Pancreas (tissue), 10 donors: Measurements from ENCODE around the gene GRID1. TPM values are rescaled to one million over a fixed set of nuclear protein-coding genes. Genes with fewer than 3 reads are reported as not detected.

Source experiments
- ATAC-seq, 4 donors: fragments of 200-7000 bp; cut with Tn5 transposase; one replicate each; pipeline versions ENCODE4 v1.8.0 to v1.9.1; 2020; ENCODE audit warnings: mild to moderate bottlenecking in 4 of 4, moderate library complexity in 4 of 4
- DNase-seq, 6 donors: peaks; one replicate each; pipeline ENCODE4 v3.0.0-alpha.2; 2020
- FAIRE-seq: peaks from 2 replicates; lab custom pipeline; 2012; peaks lifted over from hg19 to GRCh38; lab: Jason Lieb, UNC
- H3K27ac ChIP-seq, 4 donors: fragments of 200-600 bp; sonication (generic); 1 replicate in 3 of 4; 2 replicates in 1 of 4; pipeline versions ENCODE4 v1.5.0 to v1.8.0; 2020
- H3K27me3 ChIP-seq, 4 donors: fragments of 200-600 bp; one replicate each; pipeline ENCODE4 v1.8.0; 2021
- H3K36me3 ChIP-seq, 3 donors: fragments of 200-600 bp; sonication (generic) in 1 of 3; one replicate each; pipeline versions ENCODE4 v1.5.0 to v1.8.0; 2020 to 2021
- H3K4me1 ChIP-seq, 3 donors: fragments of 200-600 bp; one replicate each; pipeline ENCODE4 v1.8.0; 2021
- H3K4me3 ChIP-seq, 4 donors: fragments of 200-600 bp; sonication (generic) in 2 of 4; one replicate each; pipeline versions ENCODE4 v1.5.0 to v1.8.0; 2020 to 2021
- H3K9me3 ChIP-seq, 4 donors: fragments of 200-600 bp; one replicate each; pipeline ENCODE4 v1.8.0; 2021
- CTCF ChIP-seq, 4 donors: fragments of 200-600 bp; sonication (generic) in 3 of 4; IDR thresholded peaks; one replicate each; pipeline versions ENCODE4 v1.5.0 to v1.8.0; 2021; ENCODE audit warnings: antibody characterized with exemption in 4 of 4
- WGBS, 2 donors: extraction: QIAGEN DNeasy Blood & Tissue Kit; methylation state at CpG; one replicate each; pipeline ENCODE4 v1.1.7; 2013; 5-methylcytosine and 5-hydroxymethylcytosine counted together
- intact Hi-C, 3 donors: fragments of 100-400 bp; cut with DNase I; formaldehyde crosslinking; loops; one replicate each; pipeline versions ENCODE4 v1.11.1 to v1.14.2; 2022
- polyA plus RNA-seq, 2 donors: library from polyadenylated mRNA; stranded (reverse); fragments of 200-250 nt; gene quantifications; one replicate each; pipeline ENCODE4 v1.2.3, GENCODE V29; 2013
- total RNA-seq, 6 donors: library from RNA; stranded (reverse); fragmentation: NEBNext Ultra II Directional in 4 of 6; extraction: Animal tissue kit (Norgen Biotek cat#: 25700) in 4 of 6; gene quantifications; one replicate each; pipeline versions ENCODE4 v1.2.1 to v1.2.4, GENCODE V29; 2021 to 2023
- donor health status: healthy with polysubstance abuse.
- donor health status: DM: no; HTN: no; CAD: no; lungs with moderate emphysema.
- donor health status: DM: no; HTN: no; CAD: no.
- donor health status: control.
- donor health status: control.
- donor health status: Bipolar disorder and iron deficiency.
- donor health status: DM: yes; HTN: yes; CAD: no.
- donor health status: DM: no; HTN: no; CAD: no.
- donor health status: DM: no; HTN: no; CAD: no.
- donor health status: DM: yes; HTN: yes; CAD: no.

GRID1 gene
- total and polyA plus RNA-seq, 8 donors: 0.05 to 1.5 (median 0.91) TPM

GRCh38 chr10:86062198-86062550 is 304.4 kb downstream of the GRID1 start:
- Histone ChIP-seq H3K4me1 (no peaks in the 10 kb centered on the region), H3K27ac (no peak overlapping the region), H3K4me3 (no peak overlapping the region), H3K9me3 (no peaks in the 10 kb centered on the region), H3K27me3 (no peaks in the 10 kb centered on the region), H3K36me3 (no peaks in the 10 kb centered on the region)
- 74 to 80% methylated on average over 8 of the region's 8 CpGs for WGBS, 2 donors
- no peak for DNase-seq
- TF ChIP-seq CTCF (IDR thresholded peaks at IDR 0.05): no peak
- intact Hi-C loops: no loop called here
- no peak for FAIRE-seq
- no peak for ATAC-seq

GRCh38 chr10:86061278-86062197 is 305.1 kb downstream of the GRID1 start:
- 77 to 80% methylated on average over 7 of the region's 7 CpGs for WGBS, 2 donors

GRCh38 chr10:86060386-86061277 is 306.0 kb downstream of the GRID1 start:
- no peak for FAIRE-seq
- WGBS, 2 donors: 78 to 80% methylated on average over 9 of the region's 9 CpGs
- TF ChIP-seq CTCF (IDR thresholded peaks at IDR 0.05): no peak
- H3K9me3 ChIP-seq: no peaks in the 10 kb centered on the region
- H3K27me3 ChIP-seq: no peaks in the 10 kb centered on the region
- no peaks in the 10 kb centered on the region for H3K4me1 ChIP-seq
- ATAC-seq: no peak
- H3K27ac ChIP-seq: no peak overlapping the region
- H3K36me3 ChIP-seq: no peaks in the 10 kb centered on the region
- intact Hi-C loops: no loop called here
- DNase-seq: no peak
- no peak overlapping the region for H3K4me3 ChIP-seq

More at GRCh38 chr10:86061278-86062197, 305.1 kb downstream of the GRID1 start:
- H3K4me3 ChIP-seq: no peak overlapping the region
- no peaks in the 10 kb centered on the region for H3K9me3 ChIP-seq
- H3K27ac ChIP-seq: no peak overlapping the region
- no peak for ATAC-seq
- TF ChIP-seq CTCF (IDR thresholded peaks at IDR 0.05): no peak
- FAIRE-seq: no peak
- no peaks in the 10 kb centered on the region for H3K36me3 ChIP-seq
- no peaks in the 10 kb centered on the region for H3K27me3 ChIP-seq
- intact Hi-C loops: no loop called here
- H3K4me1 ChIP-seq: no peaks in the 10 kb centered on the region
- DNase-seq: no peak

GRCh38 chr10:86059892-86060291 is 306.7 kb downstream of the GRID1 start:
- Histone ChIP-seq H3K36me3 (no peaks in the 10 kb centered on the region), H3K4me3 (no peak overlapping the region), H3K27me3 (no peaks in the 10 kb centered on the region), H3K9me3 (no peaks in the 10 kb centered on the region), H3K4me1 (no peaks in the 10 kb centered on the region), H3K27ac (no peak overlapping the region)
- intact Hi-C loops: no loop called here
- DNase-seq (no peak), FAIRE-seq (no peak), ATAC-seq (no peak)
- TF ChIP-seq CTCF (IDR thresholded peaks at IDR 0.05): no peak
- WGBS, 2 donors: 86 to 88% methylated on average over 3 of the region's 3 CpGs
